Embryonic facial prominence (tissue), 1 donor: ENCODE results near the gene PRF1.
"Not testable (repeated sequence)": the region's sequence is repeated elsewhere in the genome, so short reads cannot be mapped to it uniquely, and the experiment has no call there.

ENCODE experiments used
- DNase-seq: peaks from one replicate; pipeline ENCODE4 v3.0.0-alpha.2; 2016; ENCODE audit errors: extremely low spot score

The PRF1 gene

DNA sequence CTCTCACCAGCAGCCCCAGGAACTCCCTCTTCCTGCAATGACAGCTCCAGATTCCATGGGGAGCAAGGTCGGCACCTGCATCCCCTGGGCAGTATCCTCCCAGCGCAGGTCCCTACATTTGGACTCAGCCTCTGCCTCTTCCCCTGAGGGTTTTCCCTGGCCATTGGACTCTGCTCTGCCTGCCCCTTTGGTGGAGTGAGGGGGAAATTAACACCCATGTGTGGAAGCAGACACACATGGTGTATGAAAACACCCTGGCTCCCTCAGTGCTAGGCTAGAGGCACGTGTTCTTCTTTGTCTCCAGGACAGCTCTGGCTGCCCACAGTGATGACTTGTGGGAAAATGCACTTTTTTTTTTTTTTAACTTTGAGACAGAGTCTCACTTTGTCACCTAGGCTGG lies 8.4 kb downstream of the PRF1 start:
- no peak for DNase-seq

DNA sequence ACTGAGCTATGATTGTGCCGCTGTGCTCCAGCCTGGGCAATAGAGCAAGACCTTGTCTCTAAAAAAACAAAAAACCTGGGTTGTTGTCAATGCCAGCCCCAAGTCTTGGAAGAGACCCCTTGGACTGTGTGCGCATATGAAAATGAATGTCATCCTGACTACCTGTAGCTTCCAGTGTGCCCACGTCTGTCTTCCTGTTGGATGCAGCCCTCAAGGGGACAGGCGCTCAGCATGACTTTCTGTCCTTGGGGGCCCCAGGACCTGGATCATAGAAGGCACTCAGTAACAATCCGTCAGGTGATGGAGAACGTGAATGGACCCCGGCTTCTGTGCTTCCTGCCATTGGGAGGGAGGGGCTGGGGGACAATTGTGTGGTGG lies 9.0 kb downstream of the PRF1 start:
- DNase-seq = no peak

- no peak for DNase-seq
Measured at GRCh38 chr10:70592746-70593512, 9.6 kb downstream of the PRF1 start.

DNA sequence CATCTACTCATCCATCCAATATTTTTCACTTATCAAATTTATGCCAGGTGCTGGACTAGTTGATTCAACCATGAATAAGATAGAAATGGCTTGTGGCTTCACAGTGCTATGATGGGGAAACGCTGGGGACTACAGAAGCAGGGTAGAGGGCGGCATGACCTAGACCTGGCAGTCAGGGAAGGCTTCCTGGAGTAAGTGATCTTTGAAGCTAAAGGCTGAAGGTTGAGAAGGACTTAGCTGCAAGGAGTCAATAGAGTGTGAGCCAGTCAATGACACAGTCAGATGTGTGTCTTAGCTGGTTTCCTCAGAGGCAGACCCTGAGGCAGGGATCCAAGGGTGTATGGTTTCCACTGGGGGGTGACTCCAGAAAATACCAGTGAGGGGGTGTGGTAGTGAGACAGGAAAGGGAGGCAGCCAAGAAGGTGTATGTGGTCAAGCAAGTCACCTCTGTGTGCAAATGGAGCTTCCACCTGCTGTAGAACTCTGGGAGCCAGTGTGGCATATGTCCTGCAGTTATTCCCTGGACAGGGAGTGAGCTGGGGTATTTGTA lies 10.3 kb downstream of the PRF1 start:
- DNase-seq = no peak

DNA sequence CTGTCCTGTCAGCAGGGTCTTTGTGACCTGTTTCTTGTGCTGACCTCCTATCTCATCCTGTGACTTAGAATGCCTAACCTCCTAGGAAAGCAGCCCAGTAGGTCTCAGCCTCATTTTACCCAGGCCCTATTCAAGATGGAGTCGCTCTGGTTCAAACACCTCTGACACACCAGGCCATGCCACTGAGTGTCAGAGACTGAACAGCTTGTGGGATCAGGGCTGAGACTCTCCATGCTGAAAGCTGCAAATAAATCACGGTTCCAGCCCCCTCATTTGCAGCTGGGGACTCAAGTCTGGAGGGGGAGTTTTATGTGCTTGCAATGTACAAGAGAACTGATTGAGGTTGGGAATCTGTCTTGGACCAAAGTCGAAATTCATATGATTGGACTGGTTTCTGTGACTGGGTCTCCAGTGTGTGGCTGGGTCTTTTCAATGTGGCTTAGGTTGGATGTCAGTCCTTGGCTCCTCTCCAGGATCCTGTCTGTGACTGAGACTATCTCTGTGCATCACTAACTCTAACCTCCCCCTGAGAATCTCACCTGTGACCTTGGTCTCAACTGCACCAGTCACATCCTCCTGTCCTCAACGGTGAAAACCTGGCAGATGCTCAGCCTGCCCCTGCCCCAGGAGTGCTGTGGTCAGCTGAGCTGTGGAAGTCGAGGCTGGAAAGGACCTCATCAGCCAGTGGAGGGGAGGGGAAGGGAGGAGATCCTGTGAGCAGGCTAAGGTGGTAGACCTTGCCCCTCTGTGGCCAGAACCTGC lies 11.7 kb downstream of the PRF1 start:
- DNase-seq = no peak

DNA sequence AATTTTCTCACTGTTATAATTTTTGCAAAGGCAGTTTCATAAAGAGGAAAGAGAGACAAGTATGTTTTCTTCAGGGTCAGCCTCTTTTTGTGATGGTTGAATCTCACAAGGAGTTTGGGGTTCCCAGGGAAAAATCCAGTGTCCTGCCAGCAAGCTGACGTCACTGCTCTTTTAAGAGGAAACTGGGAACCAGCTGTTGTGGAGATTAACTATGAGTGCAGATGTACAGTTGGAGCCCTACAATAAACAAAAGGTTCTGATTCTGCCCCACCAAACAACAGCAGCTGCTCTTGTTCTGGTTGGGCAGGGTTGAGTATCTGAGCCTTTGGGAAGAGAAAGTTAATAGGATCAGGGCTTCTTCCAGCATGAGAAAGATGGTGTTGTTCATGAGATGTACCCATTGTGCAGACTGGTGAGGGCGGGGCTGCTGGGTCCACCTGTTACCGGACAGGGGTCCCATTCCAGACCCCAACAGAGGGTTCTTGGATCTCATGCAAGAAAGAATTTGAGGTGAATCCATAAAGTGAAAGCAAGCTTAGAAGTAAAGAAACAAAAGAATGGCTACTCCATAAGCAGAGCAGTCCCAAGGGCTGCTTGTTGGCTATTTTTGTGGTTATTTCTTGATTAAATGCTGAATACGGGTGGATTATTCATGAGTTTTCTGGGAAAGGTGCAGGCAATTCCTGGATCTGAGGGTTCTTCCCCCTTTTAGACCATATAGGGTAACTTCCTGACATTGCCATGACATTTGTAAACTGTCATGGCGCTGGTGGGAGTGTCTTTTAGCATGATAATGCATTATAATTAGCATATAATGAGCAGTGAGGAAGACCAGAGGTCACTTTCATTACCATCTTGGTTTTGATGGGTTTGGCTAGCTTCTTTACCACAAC lies 12.5 kb downstream of the PRF1 start:
- DNase-seq = no peak

GRCh38 chr10:70588859-70589570 lies 13.5 kb downstream of the PRF1 start:
- no peak for DNase-seq

GRCh38 chr10:70588255-70588654 lies 14.3 kb downstream of the PRF1 start:
- DNase-seq = no peak

GRCh38 chr10:70587045-70587658 lies 15.4 kb downstream of the PRF1 start:
- no peak for DNase-seq

- no peak for DNase-seq
Measured at GRCh38 chr10:70586348-70586930, 16.1 kb downstream of the PRF1 start.

- DNase-seq = no peak
Measured at GRCh38 chr10:70585578-70586169, 16.9 kb downstream of the PRF1 start.

- DNase-seq = peak; percentile 64
Measured at GRCh38 chr10:70584909-70585544, 17.5 kb downstream of the PRF1 start.

DNA sequence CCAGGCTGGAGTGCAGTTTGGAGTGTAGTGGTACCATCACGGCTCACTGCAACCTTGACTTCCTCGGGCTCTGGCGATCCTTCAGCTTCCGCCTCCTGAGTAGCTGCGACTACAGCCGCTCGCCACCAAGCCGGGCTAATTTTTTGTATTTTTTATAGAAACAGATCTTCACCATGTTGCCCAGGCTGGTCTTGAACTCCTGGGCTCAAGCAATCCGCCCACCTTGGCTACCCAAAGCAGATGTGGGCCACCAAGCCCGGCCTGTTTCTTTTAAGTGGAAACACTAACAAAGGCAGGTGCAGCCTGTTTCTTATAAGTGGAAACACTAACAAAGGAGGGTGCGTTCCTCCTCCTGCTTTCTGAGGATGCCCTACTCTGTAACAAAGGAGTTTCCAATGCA lies 18.2 kb downstream of the PRF1 start:
- DNase-seq = no peak

GRCh38 chr10:70583669-70584037 lies 18.9 kb downstream of the PRF1 start:
- DNase-seq = no peak

- no peak for DNase-seq
Measured at GRCh38 chr10:70582793-70583668, 19.5 kb downstream of the PRF1 start.

DNA sequence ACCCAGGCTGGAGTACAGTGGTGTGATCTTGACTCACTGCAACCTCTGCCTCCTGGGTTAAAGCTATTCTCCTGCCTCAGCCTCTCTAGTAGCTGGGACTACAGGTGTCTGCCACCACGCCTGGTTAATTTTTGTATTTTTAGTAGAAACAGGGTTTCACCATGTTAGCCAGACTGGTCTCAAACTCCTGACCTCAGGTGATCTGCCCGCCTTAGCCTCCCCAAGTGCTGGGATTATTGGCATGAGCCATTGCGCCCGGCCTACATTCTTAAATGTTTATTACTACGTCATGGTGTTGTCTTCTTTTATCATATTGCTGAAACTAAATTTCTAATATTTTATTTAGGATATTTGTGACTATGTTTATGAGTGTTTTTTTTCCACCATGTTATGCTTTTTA lies 21.4 kb downstream of the PRF1 start:
- DNase-seq = not testable (repeated sequence)

DNA sequence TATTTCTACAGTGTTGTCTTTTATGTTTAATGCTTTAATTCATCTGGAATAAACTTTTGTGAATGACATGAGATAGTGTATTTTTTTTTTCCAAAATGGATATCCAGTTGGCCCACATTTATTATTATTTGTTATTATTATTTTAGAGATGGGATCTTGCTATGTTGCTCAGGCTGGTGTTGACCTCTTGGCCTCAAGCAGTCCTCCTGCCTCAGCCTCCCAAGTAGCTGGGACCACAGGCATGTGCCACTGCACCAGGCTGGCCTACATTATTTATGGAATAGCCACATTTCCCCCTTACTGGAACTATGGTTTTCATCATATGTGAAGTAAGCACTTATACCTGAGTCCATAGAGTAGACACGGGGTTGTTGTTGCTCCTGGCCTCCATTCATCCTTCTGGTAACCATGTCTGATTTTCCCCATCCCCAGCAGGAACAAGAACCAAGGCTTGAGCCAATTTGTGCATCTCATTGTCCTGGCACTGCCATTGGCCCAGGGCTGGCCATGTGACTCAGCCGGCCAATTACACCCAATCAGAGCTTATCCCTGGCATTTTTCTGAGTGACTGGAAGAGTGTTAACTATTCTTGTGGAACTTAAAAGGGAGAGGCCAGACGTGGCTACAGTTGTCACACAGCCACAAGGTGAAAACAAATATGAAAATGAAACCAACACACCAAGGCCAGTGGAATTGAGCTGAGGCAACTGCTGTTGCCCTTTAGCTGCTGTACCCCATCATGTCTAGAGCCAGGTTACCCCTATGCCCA lies 23.1 kb downstream of the PRF1 start:
- no peak for DNase-seq

DNA sequence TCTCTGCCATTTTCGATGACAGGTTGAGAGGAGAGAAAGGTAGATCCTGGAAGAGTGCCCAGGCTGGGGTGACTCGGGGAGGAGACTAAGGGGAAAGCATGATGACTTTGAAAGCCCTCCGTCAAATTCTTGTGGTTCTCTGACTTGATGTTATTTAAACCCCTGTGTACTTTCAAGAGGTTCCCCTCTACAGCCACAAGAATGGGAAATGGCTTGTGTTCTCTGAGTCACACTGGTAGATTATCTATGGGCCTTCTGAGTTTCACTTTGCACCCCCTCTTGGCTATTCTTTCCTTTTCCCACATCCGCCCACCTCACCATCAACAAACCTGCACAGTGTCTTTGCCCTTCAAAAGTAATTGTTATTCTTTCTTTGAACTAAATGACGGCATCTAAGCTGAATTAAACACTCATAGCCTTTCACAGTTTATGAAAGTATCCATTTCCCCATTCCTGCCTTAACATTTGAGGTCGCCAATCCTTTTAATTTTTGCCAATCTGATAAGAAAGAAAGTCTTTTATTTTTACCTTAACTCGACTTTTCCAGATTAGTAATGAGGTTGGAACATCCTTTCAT lies 24.1 kb downstream of the PRF1 start:
- DNase-seq = no peak
